ENCODE data around the gene CUBN.

The CUBN gene

DNA sequence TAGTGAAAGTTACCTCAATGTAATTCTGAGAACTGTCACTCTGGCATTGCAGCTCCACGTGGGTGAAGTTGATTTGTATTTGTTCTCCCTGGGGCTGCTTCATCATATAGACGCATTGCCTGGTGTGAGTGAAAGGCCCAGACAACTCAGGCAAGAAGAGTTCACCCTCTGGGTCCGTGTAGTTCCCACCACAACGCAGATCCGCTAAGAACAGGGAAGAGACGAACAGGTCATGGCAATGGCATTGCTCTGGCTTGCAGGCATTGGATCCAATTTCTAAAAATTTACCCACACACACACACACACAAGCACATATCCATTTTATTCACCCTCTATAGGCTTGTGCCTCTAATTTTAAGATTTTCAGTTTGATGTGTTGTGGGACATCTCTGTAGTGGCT is 45.4 kb downstream of the CUBN start:
- TF ChIP-seq, protein P1, sequence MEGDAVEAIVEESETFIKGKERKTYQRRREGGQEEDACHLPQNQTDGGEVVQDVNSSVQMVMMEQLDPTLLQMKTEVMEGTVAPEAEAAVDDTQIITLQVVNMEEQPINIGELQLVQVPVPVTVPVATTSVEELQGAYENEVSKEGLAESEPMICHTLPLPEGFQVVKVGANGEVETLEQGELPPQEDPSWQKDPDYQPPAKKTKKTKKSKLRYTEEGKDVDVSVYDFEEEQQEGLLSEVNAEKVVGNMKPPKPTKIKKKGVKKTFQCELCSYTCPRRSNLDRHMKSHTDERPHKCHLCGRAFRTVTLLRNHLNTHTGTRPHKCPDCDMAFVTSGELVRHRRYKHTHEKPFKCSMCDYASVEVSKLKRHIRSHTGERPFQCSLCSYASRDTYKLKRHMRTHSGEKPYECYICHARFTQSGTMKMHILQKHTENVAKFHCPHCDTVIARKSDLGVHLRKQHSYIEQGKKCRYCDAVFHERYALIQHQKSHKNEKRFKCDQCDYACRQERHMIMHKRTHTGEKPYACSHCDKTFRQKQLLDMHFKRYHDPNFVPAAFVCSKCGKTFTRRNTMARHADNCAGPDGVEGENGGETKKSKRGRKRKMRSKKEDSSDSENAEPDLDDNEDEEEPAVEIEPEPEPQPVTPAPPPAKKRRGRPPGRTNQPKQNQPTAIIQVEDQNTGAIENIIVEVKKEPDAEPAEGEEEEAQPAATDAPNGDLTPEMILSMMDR (IDR thresholded peaks at IDR 0.05; ENCODE audit: low read depth, low read length) = no peak

GRCh38 chr10:17081431-17081830 is 48.2 kb downstream of the CUBN start:
- TF ChIP-seq, protein P1 (IDR thresholded peaks at IDR 0.05; ENCODE audit: low read depth, low read length) = no peak
- no peak overlapping the region for H3K4me3 ChIP-seq (ENCODE audit: low read depth, low read length)

More for the DNA sequence above, 45.4 kb downstream of the CUBN start:
- no peak overlapping the region for H3K4me3 ChIP-seq (ENCODE audit: low read depth, low read length)

- TF ChIP-seq, protein P1 (IDR thresholded peaks at IDR 0.05; ENCODE audit: low read depth, low read length) = no peak
- no peak overlapping the region for H3K4me3 ChIP-seq (ENCODE audit: low read depth, low read length)
Observed at GRCh38 chr10:17077890-17078289, 51.7 kb downstream of the CUBN start.

GRCh38 chr10:17077346-17077781 is 52.2 kb downstream of the CUBN start:
- TF ChIP-seq, protein P1 (IDR thresholded peaks at IDR 0.05; ENCODE audit: low read depth, low read length) = no peak
- no peak overlapping the region for H3K4me3 ChIP-seq (ENCODE audit: low read depth, low read length)

DNA sequence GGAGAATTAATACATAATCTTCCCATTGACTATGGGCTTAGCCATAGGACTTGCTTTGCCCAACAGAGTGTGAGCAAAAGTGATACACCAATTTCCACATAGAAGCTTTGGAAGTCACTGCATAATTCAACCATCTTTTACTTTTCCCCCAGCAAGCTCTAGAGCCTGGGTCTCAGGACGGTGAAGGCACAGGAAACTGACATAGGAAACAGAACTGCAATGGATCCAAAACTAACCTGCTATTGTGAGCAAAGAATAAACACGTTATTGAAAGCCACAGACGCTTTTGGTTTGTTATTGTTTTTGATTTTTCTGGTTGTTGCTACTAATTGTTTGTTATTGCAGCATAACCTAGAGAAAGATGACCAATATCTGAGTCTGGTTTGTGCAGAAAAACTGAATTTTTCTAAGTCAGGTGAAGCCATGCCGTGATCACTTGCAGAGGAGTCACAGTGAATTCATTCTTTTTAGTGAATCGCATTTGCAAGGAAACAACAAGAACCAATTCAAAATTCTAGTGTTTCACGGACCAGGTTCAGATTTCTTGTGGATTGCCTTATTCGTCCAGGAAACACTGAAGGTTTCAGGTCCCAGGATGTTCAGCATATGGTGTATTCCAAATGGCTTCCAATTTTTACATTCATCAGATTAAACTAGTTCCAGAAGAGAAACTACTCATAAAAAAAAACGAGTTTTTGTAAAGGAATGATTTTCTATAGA is 52.8 kb downstream of the CUBN start:
- TF ChIP-seq, protein P1 (IDR thresholded peaks at IDR 0.05; ENCODE audit: low read depth, low read length) = no peak
- H3K4me3 ChIP-seq (ENCODE audit: low read depth, low read length) = no peak overlapping the region

DNA sequence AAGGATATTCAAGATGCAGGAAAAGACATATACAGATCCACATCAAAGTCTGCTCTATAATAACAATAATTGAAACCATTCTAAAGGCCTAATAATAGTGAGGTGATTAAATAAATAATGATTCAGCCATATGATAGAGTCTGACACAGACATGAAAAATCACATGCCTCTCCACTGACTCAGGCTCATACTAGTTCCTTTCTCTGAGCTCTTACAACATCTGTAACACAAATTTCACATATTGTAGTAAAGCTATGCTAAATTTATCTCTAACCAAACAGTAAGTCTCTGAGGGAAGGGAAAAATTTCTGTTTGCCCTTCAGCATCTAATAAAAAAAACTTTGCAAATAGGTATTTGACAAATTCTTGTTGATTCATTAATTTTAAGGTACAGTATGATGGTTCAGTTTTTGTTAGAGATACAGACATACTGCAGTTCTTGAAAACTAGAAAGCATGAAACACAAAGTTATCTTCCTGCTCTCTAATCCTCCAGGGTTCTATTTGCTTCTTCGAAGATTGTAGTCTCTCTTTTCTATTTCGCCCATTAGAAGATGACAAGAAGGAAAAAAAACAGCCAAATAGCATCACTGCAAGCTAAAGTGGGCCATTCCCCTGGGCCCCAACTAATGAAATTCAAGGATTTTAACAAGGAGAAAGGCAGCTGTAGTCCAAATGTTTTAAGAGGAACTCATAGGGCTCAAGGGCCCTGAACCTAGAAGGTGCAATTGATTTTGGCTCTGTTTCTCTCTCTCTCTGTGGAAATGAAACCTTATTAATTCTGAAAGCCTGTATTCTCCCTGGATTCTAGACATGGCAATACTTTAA is 53.9 kb downstream of the CUBN start:
- TF ChIP-seq, protein P1 (IDR thresholded peaks at IDR 0.05; ENCODE audit: low read depth, low read length) = no peak
- no peak overlapping the region for H3K4me3 ChIP-seq (ENCODE audit: low read depth, low read length)

DNA sequence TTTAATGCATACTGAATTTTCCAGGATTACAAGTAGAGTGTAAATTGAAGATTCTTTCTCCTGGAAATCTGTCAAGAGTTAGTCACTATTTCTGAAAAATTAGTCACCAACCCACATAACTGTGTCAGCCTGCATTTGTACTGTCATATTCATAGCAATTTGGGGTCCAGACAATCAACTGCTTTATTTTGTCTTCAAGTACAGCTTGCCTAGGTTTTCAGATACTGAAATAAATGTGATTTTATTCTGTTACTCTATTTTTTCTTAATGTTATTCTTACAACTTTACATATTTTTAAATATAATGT is 55.1 kb downstream of the CUBN start:
- TF ChIP-seq, protein P1 (IDR thresholded peaks at IDR 0.05; ENCODE audit: low read depth, low read length) = no peak
- no peak overlapping the region for H3K4me3 ChIP-seq (ENCODE audit: low read depth, low read length)
